ENCODE results near the gene COG1.

DNA sequence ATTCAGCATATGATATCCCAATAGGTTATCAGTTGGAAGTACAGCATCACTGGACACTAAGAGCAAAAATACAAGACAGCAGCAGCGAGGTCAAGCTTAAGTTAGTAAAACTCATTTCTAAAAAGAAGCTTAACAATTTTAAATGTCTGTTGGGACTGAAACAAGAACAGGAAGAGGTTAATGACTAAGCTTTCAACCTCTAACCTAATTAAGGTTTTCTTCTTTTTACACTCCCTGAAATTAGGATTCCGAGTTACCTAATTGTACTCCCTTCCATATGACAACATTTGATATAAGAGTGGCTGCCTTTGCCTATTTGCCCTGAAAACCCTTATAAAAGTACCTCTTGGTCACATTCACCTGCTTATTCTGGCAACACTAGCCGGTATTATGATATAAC is 34.5 kb downstream of the COG1 start:
- TF ChIP-seq, protein P1, sequence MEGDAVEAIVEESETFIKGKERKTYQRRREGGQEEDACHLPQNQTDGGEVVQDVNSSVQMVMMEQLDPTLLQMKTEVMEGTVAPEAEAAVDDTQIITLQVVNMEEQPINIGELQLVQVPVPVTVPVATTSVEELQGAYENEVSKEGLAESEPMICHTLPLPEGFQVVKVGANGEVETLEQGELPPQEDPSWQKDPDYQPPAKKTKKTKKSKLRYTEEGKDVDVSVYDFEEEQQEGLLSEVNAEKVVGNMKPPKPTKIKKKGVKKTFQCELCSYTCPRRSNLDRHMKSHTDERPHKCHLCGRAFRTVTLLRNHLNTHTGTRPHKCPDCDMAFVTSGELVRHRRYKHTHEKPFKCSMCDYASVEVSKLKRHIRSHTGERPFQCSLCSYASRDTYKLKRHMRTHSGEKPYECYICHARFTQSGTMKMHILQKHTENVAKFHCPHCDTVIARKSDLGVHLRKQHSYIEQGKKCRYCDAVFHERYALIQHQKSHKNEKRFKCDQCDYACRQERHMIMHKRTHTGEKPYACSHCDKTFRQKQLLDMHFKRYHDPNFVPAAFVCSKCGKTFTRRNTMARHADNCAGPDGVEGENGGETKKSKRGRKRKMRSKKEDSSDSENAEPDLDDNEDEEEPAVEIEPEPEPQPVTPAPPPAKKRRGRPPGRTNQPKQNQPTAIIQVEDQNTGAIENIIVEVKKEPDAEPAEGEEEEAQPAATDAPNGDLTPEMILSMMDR (IDR thresholded peaks at IDR 0.05): no peak
- no peak for TF ChIP-seq POLR2A (IDR thresholded peaks at IDR 0.05)

Measured in body of pancreas (tissue), 4 donors.